ENCODE results near the gene FGGY.
"Not testable (repeated sequence)": the region's sequence is repeated elsewhere in the genome, so short reads cannot be mapped to it uniquely, and the experiment has no call there.

The FGGY gene

DNA sequence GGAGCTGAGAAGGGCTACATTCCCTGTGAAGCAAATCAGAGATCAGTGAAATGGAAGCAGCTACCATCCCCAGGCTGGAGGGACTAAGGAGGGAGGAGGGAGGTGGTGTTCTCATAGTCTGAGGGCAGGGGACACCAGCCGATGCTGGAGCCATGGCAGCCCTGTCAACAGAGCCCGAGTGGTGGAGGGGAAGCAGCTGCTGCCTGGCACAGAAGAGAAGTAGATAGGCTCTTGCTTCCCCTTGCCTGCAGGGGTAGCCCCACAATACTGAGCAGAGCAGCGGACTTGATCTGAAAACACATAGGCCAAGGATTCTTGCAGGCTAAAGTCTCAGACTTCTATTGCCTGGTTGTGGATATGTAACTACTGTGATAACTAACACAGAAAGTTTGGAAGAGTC lies 255.1 kb downstream of the FGGY start:
- no peak for DNase-seq (ENCODE audit: low read depth)

DNA sequence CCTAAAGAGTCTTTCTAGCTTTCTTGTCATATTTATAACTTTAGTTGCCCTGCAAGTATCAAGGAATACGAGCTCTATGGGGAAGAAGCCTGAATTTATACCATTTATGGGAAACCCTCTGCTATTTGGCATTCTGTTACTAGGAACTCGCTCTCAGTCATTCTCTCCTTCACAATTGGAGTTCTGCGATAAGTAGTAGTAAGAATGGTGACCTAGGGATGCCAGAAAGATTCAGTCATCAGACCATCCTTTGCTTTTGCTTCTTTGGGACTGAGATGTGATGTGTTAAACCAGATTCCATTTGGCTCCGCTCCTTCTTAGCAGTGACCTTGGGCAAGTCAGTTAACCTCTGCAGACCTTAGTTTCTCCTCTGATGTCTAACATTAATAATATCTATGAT lies 256.5 kb downstream of the FGGY start:
- DNase-seq (ENCODE audit: low read depth): no peak

DNA sequence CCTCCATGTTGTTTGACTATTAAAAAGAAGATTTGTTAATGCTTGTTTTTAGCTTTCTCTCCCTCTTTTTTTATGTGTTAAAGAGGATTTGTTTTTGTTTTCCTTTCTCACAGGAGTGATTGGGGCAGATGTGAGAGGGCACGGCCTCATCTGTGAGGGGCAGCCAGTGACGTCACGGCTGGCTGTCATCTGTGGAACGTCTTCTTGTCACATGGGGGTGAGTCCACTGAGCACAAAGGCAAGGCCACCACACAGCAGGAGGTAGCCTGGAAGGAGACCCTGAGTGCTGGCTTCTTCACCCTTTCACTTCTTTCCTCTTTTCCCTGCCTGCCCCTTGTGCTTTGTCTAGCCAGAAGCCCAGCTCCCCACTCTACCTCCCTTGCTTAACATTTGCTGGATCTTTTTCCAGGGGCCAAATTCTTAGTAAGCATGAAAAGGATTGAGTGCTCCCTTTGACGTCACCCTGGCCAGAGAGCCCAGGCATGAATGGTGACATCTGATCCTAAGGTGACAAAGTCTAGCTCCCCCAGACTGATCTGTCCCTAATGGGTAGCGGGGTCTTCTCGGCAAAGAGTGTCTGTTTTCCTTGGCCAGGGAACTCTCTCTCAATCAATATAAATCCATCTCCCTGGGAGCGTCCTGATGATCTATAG lies 257.2 kb downstream of the FGGY start:
- no peak for DNase-seq (ENCODE audit: low read depth)

DNA sequence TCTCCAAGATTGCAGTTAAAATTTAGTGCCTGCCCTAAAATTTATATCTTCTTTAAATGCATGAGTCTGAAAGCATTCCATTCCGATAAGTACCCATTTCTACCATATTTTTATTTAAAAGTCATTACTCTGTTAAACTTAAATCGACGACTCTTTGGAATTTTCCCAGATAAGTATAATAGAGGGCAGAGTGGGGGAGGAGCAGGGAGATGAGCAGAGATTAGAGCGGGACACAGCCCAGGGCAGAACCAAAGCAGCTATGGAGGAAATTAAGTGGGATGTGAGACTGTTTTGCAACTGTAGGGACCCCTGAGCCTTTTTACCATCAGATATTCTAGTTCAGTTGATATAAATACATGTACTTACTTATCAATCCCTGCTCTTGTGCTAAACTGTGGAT lies 257.9 kb downstream of the FGGY start:
- DNase-seq (ENCODE audit: low read depth): no peak

DNA sequence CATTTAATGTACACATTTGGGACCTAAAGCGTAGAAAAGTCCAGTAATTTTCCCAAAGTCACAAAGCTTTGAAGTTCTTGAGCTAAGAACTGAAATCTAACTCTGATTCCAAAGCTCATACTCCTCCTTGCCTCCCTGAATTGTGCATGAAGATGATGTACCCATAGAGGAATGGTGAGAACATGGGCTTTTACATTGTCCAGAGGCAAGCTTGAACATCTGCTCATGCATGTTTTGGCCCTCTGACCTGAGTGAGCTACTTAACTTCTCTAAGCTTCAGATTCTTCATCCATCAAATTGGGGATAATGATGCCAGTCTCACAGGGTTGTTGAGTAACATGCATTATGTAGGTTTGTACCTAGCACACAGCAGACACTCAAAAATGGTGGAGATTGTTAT lies 259.5 kb downstream of the FGGY start:
- no peak for DNase-seq (ENCODE audit: low read depth)

DNA sequence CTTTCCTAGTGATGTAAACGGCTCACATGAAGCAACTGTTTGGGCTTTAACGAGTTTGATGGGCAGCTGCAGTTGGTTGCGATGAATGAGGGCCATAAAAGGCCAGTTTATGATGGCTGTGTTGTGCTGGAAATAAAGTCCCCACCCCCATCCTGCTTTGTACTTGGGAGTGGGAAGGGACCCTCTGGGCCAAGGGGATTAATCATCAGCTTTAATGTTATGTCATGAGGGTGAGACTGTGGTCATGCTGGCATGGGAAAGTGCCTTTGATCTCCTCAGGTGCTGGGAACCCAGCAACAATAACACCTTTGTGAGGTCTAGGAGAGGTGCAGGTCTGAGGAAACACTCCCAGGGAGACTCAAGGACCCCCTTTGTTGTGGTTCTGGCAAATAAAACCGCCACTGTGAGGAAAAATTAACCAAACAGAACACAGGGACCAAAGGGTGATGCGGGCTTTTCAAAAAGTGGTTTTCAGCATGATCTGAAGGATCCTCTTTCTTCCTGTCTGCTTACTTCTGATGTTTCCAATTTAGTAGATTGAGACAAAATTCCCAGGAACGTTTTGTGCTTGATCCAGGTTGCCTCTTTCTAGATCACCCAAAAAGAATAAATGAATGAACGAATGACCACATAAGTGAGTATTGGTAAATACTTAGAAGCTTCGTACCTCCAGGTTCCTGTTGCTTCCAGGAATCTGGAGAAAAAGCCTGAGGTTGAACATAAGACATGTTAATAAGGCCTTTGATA lies 260.1 kb downstream of the FGGY start:
- DNase-seq (ENCODE audit: low read depth): no peak

DNA sequence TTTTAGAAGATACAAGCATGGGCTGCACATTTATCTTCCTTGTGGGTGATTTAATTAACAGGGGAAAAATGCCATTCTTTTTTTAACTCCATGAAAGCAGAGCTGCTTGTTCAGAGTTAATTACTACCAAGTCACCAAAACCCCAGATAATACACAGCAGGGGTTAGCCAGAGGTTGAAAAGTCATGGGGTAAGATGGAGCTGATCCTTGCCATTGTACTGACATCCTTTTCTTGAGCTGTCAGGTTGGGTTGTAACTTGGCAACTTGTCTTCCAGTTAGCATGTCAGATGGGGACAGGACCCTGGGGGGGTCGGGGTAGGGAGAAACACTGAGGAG lies 260.6 kb downstream of the FGGY start:
- no peak for DNase-seq (ENCODE audit: low read depth)

DNA sequence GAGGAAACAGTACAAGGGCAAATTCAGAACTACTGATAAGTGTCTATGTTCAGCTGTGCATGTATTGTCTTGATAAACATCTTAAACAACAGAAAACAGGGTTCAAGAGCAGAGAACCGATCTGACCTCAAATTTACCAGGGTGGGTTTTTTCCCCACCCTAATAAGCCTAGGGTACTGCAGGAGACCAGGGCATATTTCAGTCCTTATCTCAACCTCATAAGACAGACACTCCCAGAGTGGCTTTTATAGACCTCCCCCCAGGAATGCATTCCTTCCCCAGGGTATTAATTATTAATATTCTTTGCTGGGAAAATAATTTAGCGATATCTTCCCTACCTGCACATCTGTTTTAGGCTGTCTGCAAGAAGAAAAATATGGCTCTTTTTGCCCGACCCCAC lies 261.7 kb downstream of the FGGY start:
- not testable (repeated sequence) for DNase-seq (ENCODE audit: low read depth)

DNA sequence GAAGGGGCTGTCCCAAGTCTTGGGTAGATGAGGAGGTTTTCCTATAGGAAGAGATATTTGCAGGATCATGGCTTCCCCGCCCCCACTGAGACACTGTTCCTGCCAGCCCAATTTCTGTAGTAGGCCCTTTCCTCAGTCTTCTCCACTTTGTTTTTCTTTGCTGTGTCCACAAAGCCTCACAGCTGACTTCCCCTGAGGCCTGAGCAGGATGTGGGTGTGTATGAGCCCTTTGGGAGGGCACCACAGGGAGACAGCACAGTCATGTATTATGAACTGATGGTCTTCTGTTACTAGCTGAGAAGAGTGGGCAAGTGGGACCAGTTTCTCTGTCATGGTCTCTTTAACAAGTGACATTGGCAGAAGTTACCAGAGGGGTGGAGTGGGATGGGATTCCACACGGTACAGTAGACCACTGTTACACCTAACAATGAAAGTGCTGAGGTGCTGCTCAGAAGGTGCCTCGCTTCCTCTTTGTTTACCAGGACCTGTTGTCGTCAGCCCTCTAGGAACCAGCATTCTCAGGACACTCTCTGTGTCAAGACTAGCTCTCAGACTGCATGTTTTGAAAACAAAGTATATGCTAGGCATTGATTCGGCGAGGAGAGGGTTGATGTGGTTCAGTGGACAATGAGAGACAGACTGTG lies 264.0 kb downstream of the FGGY start:
- DNase-seq (ENCODE audit: low read depth): no peak

DNA sequence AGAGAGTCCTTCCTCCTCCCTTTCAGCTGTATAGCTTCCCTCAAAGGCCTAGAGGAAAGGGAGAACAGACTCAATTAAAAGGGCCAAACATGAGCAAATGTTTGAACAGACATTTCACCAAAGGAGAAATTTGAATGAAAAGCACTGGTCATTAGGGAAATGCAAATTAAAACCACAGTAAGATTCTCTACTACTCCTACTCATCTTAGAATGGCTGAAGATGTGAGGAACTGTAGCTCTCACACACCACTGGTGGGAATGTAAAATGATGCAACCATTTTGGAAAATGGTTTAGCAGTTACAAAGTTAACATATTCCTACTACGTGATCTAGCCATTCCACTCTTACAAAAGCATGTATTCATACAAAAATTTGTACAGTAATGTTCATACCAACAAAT lies 264.9 kb downstream of the FGGY start:
- DNase-seq (ENCODE audit: low read depth): no peak

DNA sequence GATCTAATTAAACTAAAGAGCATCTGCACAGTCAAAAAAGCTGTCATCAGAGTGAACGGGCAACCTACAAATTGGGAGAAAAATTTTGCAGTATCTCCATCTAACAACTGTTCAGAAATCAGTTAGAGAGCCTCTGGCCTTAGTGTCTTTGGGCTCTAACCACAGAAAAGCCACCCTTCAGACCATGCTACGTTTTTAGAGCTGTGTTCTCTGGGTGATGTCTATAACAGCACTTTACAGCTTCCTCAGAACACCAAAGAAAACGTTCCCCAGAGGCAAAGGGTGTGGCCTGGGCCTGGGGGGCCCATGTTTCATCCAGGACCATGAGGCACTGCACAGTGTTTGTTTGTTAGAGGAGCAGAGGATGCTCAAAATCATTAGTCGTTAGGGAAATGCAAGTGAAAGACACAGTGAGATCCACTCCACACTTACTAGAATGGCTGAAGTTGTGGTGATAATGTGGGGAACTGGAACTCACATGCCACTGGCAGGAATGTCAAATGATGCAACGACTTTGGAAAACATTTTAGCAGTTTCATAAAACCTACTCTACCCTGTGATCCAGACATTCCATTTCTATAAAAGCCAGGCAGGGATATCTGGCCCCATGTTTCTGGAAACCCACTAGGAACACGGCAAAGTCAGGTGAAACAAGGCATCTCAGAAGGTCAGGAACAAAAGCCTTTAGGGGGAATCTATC lies 267.4 kb downstream of the FGGY start:
- no peak for DNase-seq (ENCODE audit: low read depth)

DNA sequence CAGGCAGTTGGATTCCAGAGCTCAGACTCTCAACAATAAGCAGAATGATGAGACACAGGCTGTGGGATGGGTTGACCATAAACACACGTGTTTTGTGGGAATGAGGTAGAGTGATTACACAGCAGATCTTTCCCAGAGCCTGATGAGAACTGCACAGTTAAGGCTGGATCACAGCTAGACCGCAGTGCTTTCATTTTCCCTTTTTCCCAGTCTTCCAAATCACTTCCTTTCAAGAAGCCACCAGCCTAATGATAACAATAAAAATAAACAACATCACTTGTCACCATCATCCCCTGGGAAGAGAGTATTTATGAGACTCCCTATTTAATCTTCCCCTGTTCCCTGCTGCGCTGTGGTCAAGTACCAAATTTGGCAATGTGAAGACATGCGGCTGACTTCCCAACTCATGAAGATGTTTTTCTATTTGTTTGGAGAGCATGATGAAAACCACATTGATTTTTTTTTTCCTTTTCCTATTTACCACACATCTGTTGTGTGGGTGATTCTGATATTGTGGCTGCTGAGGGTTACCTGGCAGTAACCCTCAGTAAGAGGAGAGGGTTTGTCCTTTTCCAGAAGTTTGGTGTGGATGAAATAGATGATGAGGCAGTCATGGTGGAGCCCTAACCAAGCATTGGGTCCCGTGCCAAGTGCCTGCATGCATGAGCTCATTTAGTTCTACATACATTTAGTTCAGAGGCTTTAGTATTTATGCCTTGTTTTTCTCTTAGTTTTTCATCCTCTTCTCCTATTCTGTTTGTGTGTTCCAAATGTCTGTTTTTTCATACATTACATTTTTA lies 268.9 kb downstream of the FGGY start:
- DNase-seq (ENCODE audit: low read depth): no peak

DNA sequence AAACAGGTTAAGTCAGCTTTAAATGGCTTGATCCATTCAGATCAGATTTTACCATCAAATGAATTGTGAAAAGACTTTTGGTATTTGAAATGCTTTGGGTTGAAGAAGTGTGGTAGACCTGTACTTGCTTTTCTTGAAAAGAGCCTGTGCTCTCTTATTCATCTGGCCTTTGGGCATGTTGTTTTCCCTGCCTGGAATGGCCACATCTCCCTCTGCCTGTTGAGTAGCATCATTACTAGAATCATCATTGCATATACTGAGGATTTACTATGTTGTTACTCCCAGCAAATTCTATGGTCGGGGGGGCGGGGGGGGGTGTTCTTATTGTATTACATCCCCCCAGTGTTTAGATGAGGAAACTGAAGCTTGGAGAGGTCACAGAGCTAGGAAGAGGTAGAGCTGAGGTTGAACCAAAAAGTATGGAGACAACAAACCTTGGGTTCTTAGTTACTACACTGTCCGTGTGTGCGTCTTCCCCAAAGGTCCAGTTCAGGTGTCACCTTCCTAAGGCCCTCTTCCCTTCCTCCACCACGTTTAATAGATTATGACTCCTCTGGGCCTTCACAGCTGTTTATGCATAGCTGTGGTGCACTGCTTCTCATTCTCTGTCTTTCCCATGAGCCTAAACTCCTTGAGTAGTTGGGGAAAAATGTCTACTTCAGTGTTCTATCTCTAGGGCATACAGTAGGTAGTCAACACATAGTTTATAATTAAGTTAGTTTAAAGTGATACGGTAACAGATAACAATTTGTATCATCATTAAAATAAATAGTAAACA lies 271.5 kb downstream of the FGGY start:
- no peak for DNase-seq (ENCODE audit: low read depth)

DNA sequence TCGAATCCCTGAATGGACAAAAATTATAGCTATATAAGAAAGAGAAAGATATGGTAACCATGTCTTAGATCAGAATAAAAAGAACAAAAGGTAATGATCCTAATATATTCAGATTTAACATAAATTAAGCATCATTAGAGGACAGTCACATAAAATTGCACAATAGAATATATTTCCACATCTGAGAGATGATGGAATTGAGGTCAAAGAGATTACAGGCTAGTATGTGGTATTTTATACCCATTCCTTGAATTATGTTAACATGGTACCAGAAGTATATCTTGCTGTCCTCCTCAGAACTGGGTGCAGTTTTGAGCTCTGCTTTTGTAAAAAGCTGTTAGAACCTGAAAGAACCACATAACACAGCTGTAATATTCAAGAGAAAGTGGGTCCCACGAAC lies 272.3 kb downstream of the FGGY start:
- no peak for DNase-seq (ENCODE audit: low read depth)

DNA sequence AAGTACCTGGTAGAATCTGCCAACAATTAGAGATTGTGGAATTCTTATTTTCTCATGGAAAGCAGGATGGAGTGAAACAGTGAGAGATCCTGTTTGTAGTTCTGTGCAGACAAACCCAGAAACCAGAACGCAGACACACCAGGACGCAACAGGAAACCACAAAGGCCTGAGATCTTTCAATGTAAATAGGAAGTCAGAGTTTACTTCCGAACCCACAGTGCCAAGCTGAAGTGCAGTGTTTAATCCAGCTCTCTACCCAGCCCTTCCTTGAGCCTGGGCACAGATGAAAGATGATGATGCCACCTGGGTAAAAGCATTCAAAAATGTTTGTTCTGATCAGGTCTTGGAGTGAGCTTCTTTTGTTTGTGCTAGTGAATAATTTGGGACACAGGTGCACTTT lies 273.6 kb downstream of the FGGY start:
- no peak for DNase-seq (ENCODE audit: low read depth)

DNA sequence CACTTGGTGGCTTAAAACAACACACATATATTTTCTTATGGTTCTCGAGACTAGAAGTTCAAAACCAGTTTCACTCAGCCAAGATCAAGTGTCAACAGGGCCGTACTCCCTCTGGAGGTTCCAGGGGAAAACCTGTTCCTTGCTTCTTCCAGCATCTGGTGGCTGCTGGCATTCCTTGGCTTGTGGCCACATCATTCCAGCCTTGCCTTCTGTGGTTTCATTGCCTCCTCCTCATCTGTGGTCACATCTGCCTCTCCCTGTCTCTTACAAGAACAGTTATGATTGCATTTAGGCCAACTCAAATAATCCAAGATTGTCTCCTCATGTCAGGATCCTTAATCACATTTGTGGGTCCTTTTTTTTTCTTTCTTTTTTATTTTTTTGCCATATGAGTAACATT lies 277.2 kb downstream of the FGGY start:
- no peak for DNase-seq (ENCODE audit: low read depth)

DNA sequence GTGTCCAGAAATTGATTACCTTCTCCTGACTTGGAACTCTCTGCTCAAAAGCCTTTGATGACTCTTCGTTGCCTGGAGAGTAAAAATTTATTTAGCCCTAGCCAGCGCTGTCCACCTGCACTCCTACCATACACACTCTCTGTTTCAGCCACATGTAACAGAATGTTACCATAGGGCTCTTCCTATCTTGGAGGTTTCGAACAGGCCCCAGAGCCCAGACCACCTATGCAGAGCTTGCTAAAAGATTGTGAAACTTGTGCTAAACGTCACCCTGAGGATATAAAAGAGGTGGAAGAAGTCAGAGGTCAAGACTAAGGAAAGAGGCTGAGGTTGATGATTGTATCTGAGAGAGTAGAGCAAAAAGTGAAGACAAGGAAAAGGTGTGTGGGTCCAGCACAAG lies 280.9 kb downstream of the FGGY start:
- no peak for DNase-seq (ENCODE audit: low read depth)

DNA sequence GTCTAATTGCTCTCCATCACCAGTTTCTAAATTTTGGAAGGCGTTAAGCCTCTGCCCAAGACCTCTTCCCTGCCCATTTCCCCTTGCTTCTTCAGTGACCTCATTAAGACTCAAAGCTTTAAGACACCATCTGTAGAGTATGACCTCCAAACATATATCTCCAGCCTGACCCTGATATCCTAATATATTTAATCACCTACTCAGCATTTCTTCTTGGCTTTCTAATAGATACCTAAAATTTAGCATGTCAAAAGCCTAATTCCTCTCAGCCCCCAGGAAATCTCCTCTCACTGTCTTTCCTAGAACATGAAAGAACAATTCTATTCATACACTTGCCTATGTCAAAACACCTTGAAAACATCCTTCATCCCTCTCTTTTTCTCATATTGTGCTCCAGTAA lies 282.3 kb downstream of the FGGY start:
- no peak for DNase-seq (ENCODE audit: low read depth)

DNA sequence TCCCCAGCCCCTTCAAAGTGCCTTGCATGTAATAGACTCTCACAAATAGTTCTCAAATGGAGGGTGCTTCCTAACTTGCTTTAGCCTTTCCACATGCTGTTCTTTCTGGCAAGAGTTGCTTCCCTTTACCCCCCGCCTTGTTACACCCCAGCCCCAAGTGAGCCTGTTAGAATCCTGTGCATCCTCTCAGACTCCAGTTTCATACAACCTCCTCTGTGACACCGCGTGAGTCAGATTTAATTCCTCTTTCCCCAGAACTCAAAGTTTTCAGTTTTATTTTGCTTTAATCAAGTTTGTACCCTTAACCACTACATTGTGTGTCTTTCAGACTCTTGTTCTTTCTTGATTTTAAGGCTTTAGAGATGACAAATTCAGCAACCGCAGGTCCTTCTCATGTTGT lies 283.4 kb downstream of the FGGY start:
- no peak for DNase-seq (ENCODE audit: low read depth)

DNA sequence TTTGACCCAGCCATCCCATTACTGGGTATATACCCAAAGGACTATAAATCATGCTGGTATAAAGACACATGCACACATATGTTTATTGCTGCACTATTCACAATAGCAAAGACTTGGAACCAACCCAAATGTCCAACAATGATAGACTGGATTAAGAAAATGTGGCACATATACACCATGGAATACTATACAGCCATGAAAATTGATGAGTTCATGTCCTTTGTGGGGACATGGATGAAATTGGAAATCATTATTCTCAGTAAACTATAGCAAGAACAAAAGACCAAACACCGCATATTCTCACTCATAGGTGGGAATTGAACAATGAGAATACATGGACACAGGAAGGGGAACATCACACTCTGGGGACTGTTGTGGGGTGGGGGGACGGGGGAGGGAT lies 295.5 kb downstream of the FGGY start:
- DNase-seq (ENCODE audit: low read depth): not testable (repeated sequence)

DNA sequence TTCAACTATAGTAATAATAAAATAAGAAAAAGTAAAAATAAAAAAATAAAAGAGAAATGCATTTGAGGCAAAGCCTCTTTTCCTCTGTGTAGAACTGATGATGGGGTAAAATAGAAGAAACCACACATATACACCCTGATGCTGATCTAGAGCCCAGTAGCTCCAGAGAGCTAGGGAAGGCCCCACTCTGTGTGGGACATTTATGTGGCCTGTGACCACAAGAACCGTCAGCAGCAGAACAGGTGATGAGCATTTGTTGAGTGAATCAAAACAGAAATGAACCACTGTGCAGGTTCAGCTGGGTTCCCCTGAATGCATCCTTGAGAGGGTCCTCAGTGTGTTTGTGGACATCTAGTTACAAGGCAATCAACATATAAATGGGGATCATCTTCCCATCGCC lies 296.0 kb downstream of the FGGY start:
- DNase-seq (ENCODE audit: low read depth): no peak

Measured in activated T-cell treated with anti-CD3 and anti-CD28 coated beads for 1 hour (primary cell).